ACC112 (cell line): ENCODE measurements around the gene COX6A1.
"Not testable (repeated sequence)": the region's sequence is repeated elsewhere in the genome, so short reads cannot be mapped to it uniquely, and the experiment has no call there.

Experiments
- H2AFZ ChIP-seq: fragments of 200-600 bp; sonication (generic); one replicate; pipeline ENCODE4 v1.6.0; 2017; ENCODE audit warnings: antibody characterized with exemption, low read length; ENCODE audit not compliant: unreplicated experiment
- H3K27ac ChIP-seq: fragments of 200-600 bp; sonication (generic); 2 replicates; pipeline ENCODE4 v1.5.1; 2014; ENCODE audit warnings: low read depth, mild to moderate bottlenecking, antibody characterized with exemption, low read length, moderate library complexity
- H3K27me3 ChIP-seq: fragments of 200-600 bp; sonication (generic); 2 replicates; pipeline ENCODE4 v1.6.1; 2014; ENCODE audit warnings: mild to moderate bottlenecking, antibody characterized with exemption, low read length, moderate library complexity, mixed read lengths; ENCODE audit not compliant: insufficient read depth
- H3K36me3 ChIP-seq: fragments of 200-600 bp; sonication (generic); 2 replicates; pipeline ENCODE4 v1.6.1; 2016; ENCODE audit warnings: mild to moderate bottlenecking, antibody characterized with exemption, low read length, moderate library complexity, mixed read lengths; ENCODE audit not compliant: insufficient read depth
- H3K4me1 ChIP-seq: fragments of 200-600 bp; sonication (generic); one replicate; pipeline ENCODE4 v1.6.1; 2016; ENCODE audit warnings: low read length, mixed read lengths; ENCODE audit not compliant: insufficient read depth, unreplicated experiment, control insufficient read depth
- H3K4me3 ChIP-seq: fragments of 200-600 bp; sonication (generic); 2 replicates; pipeline ENCODE4 v1.5.1; 2014; ENCODE audit warnings: mild to moderate bottlenecking, low read depth, low read length
- H3K79me2 ChIP-seq: fragments of 200-600 bp; sonication (generic); one replicate; pipeline ENCODE4 v1.6.0; 2016; ENCODE audit warnings: low read length; ENCODE audit not compliant: control insufficient read depth, unreplicated experiment, insufficient read depth

Gene COX6A1

DNA sequence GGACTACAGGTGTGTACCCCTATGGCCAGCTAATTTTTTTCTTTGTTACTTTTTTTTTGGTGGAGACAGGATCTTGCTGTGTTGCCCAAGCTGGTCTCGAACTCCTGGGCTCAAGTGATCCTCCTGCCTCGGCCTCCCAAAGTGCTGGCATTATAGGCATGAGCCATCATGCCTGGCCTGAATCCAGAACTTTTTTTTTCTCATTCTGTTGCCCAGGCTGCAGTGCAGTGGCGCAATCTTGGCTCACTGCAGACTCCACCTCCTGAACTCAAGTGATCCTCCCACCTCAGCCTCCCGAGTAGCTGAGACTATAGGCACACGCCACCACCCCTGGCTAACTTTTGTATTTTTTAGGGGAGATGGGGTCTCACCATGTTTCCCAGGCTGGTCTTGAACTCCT lies 14.6 kb downstream of the COX6A1 start:
- Histone ChIP-seq H3K36me3 (peaks cover 12% of the 10 kb centered on the region), H3K79me2 (peaks cover 24% of the 10 kb centered on the region)
- not testable (repeated sequence) for H3K27me3 ChIP-seq, H2AFZ ChIP-seq, H3K27ac ChIP-seq, H3K4me1 ChIP-seq, H3K4me3 ChIP-seq

DNA sequence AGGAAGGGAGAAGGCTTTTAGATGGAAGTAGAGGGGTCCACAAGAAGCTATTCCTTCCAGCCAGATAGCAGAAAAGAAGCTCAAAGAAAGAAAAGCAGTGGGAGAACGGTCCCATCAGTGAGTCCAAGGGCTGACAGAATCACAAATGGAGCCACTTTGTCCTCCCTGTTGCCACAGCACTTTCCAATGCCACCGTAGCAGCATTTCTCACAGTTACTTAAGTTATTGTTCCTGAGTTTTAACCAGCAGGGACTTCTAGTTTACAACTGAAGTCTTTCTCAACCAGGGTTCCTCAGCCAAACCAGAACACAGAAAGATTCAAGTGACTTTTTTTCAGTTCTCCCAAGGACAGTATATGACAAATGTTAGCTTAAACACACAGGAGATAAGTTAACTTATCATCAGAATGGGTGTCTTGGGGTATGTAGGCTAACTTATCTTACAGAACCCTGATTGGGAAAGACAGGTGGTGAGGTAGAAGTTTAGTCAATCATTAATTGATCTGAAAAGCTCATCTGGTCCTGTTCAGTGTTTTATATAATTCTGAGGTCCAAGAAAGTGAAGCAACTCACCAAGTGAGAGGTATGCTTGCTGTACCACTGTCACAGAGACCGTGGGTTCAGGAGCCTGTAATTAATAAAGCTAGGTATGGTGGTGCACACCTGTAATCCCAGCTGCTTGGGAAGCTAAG lies 15.3 kb downstream of the COX6A1 start:
- H3K27ac ChIP-seq = no peak overlapping the region
- H3K4me1 ChIP-seq = no peaks in the 10 kb centered on the region
- no peak overlapping the region for H2AFZ ChIP-seq
- H3K4me3 ChIP-seq = no peak overlapping the region
- H3K27me3 ChIP-seq = no peaks in the 10 kb centered on the region
- H3K79me2 ChIP-seq = peaks cover 17% of the 10 kb centered on the region
- H3K36me3 ChIP-seq = peaks cover 12% of the 10 kb centered on the region

DNA sequence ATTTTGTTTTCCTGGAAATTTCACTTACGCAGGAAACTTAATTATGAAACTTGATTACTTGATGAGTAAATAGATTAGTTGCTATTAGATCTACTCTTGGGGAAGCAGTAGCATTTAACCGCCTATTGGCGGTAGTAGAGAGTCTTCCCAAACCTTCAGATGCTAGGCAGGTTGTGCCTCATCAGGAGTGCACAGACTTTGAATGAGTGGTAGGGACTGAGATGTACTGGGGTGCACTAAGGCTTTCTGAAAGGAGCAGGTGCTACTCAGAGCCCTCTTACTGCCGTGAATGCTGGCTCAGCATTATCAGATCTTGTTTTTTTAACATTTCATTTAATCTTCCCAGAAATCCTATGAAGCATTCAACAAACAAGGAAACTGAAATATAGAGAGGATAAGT lies 16.1 kb downstream of the COX6A1 start:
- H3K27ac ChIP-seq = no peak overlapping the region
- H3K27me3 ChIP-seq = no peaks in the 10 kb centered on the region
- peaks cover 12% of the 10 kb centered on the region for H3K36me3 ChIP-seq
- no peaks in the 10 kb centered on the region for H3K4me1 ChIP-seq
- H3K79me2 ChIP-seq = peaks cover 15% of the 10 kb centered on the region
- H2AFZ ChIP-seq = no peak overlapping the region
- H3K4me3 ChIP-seq = no peak overlapping the region

DNA sequence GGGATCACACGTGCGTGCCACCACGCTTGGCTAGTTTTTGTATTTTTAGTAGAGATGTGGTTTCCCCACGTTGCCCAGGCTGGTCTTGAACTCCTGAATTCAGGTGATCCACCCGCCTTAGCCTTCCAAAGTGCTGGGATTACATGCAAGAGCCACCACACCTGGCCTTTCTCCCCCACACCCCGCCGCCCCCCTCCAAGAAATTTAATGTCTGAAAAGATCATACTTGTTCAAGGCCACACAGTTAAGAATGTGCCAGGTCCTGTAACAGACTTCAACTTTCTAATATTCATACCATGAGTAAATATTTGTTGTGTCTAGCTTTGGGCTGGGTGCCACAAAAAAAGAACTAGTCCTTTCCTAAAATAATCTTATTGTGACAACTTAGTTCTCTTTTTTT lies 17.4 kb downstream of the COX6A1 start:
- H3K4me3 ChIP-seq = no peak overlapping the region
- no peak overlapping the region for H2AFZ ChIP-seq
- H3K36me3 ChIP-seq = peaks cover 18% of the 10 kb centered on the region
- peaks cover 10% of the 10 kb centered on the region for H3K79me2 ChIP-seq
- H3K27ac ChIP-seq = no peak overlapping the region
- H3K27me3 ChIP-seq = no peaks in the 10 kb centered on the region
- no peaks in the 10 kb centered on the region for H3K4me1 ChIP-seq

DNA sequence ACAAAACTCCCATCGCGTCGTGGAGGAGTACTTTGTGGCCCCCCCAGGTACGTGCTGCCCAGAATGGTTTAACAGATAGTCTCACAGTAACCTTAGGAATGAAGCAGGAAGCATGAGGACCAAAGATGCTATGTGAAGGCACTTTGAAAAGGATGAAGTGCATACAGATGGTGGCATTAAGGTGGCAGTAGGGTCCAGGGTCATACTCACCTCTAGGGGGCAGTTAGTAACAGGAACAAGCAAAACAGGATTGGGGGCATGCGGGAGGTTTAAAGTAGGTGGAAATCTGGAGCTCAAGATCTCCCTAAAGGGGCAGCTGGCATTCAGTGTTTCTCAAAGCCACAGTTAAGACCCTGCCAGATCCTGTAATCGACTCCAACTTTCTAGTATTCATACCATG lies 19.2 kb downstream of the COX6A1 start:
- Histone ChIP-seq H3K27ac (no peak overlapping the region), H3K36me3 (peaks cover 17% of the 10 kb centered on the region)

DNA sequence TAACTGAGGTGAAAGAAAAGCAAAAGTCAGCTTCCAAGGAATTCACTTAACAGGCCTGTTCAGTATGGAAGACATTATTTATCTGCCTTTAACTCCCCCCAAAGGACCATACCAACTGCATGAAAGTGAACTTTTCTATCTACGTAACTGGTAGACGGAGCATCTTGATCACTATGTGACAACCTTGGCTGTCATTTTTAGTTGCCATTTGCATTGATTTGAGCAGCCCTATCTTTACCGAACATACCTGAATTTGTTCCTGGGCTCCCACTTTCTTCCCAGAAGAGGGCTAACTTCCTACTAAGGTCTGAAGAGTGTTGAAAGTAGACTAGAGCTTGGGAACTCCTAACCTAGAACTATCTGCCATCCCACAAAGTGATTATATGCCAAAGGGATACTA lies 22.2 kb downstream of the COX6A1 start:
- H3K36me3 ChIP-seq = peaks cover 37% of the 10 kb centered on the region
- no peak overlapping the region for H3K4me3 ChIP-seq
- H3K27ac ChIP-seq = no peak overlapping the region
- no peaks in the 10 kb centered on the region for H3K4me1 ChIP-seq
- no peak overlapping the region for H2AFZ ChIP-seq
- peaks cover 16% of the 10 kb centered on the region for H3K79me2 ChIP-seq
- no peaks in the 10 kb centered on the region for H3K27me3 ChIP-seq

More for the DNA sequence above, 19.2 kb downstream of the COX6A1 start:
- Histone ChIP-seq H3K4me1 (no peaks in the 10 kb centered on the region), H3K79me2 (peaks cover 6% of the 10 kb centered on the region), H3K4me3 (no peak overlapping the region), H2AFZ (no peak overlapping the region), H3K27me3 (no peaks in the 10 kb centered on the region)

DNA sequence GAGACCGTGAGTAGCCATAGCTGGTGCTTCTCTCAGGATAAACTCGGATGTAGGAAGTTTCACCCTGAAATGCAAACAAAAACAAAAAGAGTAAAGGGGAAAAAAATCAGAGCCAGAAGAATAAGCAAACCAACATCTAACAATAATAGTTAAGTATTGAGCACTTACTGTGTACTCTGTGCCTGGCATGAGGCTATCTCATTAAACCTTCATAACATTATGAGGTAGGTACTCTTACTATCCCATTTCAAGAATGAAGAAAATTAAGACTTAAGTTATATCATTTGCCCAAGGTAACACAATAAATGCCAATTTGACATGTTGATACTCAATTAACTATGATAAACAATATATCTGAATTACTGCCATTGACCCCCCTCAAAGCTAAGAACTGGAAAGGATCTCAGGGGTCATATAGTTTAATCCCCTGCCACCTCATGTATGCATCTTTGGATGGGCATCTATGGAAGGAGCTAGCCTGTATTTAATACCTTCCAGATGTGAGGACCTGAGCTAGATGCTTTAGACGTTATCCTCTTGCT lies 24.3 kb downstream of the COX6A1 start:
- H3K27ac ChIP-seq = no peak overlapping the region
- H2AFZ ChIP-seq = no peak overlapping the region
- no peaks in the 10 kb centered on the region for H3K4me1 ChIP-seq
- peaks cover 36% of the 10 kb centered on the region for H3K79me2 ChIP-seq
- H3K36me3 ChIP-seq = peaks cover 41% of the 10 kb centered on the region
- H3K27me3 ChIP-seq = no peaks in the 10 kb centered on the region
- H3K4me3 ChIP-seq = no peak overlapping the region

DNA sequence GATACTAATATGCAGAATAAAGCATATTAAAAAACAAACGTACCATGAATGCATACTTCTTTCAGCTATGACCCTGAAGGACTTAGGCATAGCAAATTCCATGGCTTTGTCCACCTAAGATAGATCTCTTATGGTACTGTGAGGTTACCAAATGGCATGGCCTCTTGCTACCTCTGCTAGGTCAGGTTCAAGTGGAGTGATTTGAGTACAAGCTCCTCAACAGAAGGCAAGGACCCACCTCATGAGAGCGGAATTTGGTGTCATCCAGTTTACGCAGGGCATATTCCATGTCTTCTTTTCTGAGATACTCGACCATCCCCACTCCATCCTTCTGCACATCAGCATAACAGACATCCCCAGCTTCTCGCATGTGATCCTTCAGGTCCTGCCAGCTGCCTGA lies 25.8 kb downstream of the COX6A1 start:
- Histone ChIP-seq H3K27me3 (no peaks in the 10 kb centered on the region), H3K4me1 (no peaks in the 10 kb centered on the region), H3K79me2 (peaks cover 52% of the 10 kb centered on the region), H3K4me3 (no peak overlapping the region), H2AFZ (no peak overlapping the region), H3K27ac (no peak overlapping the region), H3K36me3 (peaks cover 40% of the 10 kb centered on the region)

DNA sequence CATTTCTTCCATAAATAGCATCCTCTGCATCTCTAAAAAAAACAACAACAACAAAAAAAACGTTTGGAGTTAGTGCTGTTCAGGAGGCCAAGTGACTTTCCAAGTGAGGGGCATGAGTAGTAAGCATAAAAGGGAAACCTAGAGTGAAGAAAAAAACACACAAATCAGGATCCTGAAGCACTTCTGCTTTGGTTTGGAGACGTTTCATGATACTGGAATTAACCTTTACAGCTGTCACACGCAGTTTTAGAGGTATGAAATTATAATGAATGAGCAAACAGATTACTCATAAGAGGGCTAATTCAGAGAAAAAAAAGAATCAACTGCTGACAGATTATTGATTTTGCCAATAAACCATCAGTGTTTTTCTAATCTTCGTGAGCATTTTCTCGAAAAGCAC lies 27.8 kb downstream of the COX6A1 start:
- H3K79me2 ChIP-seq = peaks cover 68% of the 10 kb centered on the region
- H3K4me1 ChIP-seq = peaks cover 5% of the 10 kb centered on the region
- no peak overlapping the region for H2AFZ ChIP-seq
- no peak overlapping the region for H3K4me3 ChIP-seq
- H3K27ac ChIP-seq = no peak overlapping the region
- peaks cover 32% of the 10 kb centered on the region for H3K36me3 ChIP-seq
- no peaks in the 10 kb centered on the region for H3K27me3 ChIP-seq

DNA sequence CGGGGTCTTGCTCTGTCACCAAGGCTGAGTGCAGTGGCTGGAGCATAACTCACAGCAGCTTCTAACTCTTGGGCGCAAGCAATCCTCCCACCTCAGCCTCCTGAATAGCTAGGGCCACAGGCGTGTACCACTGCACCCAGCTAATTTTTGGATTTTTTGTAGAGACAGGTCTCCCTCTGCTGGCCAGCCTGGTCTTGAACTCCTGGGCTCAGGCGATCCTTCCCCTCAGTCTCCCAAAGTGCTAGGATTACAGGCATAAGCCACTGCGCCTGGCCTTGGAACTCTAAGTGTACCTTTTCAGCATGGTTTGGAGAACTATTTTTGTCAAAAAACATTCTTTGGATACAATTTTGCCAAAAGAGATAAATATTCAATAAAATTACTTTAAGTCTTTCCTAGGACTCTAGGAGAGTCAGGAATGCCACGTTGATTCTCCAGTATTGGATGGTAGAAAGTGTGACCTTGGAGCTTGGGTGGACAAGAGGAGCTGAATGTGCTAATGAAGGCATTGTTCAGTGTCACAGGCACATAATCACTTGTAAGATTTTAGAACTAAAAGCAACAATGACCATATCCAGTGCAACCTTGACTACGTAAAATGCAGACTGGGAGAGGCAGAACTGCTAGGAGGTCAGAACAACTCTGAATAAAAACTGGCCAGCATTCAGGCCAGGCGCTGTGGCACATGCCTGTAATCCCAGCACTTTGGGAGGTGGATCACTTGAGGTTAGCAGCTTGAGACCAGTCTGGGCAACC lies 28.8 kb downstream of the COX6A1 start:
- H2AFZ ChIP-seq = no peak overlapping the region
- H3K27ac ChIP-seq = no peak overlapping the region
- peaks cover 32% of the 10 kb centered on the region for H3K36me3 ChIP-seq
- peaks cover 74% of the 10 kb centered on the region for H3K79me2 ChIP-seq
- no peaks in the 10 kb centered on the region for H3K27me3 ChIP-seq
- H3K4me1 ChIP-seq = peaks cover 5% of the 10 kb centered on the region
- H3K4me3 ChIP-seq = no peak overlapping the region

DNA sequence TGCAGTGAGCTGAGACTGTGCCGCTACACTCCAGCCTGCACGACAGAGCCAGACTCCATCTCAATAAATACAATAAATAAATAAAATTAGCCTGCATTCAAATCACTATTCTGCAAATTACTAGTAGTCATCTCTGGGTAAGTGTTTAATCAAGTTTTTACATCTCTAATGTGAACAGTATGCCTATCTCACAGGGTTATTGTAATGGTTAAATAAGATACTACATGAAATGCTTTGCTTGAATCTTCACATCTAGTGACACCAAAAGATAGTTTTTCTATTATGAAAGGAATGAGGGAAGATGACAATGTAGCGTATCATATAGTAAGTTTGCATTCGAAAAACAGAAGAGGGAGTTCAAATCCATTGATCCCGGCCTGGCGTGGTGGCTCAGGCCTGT lies 29.5 kb downstream of the COX6A1 start:
- H3K27me3 ChIP-seq = no peaks in the 10 kb centered on the region
- no peak overlapping the region for H2AFZ ChIP-seq
- H3K27ac ChIP-seq = no peak overlapping the region
- H3K36me3 ChIP-seq = peaks cover 28% of the 10 kb centered on the region
- peaks cover 77% of the 10 kb centered on the region for H3K79me2 ChIP-seq
- no peak overlapping the region; the same call in 1 of the 2 replicates for H3K4me3 ChIP-seq
- H3K4me1 ChIP-seq = peaks cover 8% of the 10 kb centered on the region
